GM18502 (cell line): ENCODE results near the gene ITPKB.
A peak's percentile ranks its signal among the peaks of the same experiment; 100 is the strongest.
"Not testable (repeated sequence)": the region's sequence is repeated elsewhere in the genome, so short reads cannot be mapped to it uniquely, and the experiment has no call there.

Experiments
- ATAC-seq: cut with Tn5 transposase; IDR thresholded peaks from one replicate; pipeline ENCODE4 v1.9.1; 2021; ENCODE audit warnings: mild to moderate bottlenecking; ENCODE audit not compliant: unreplicated experiment, poor library complexity

ITPKB gene

DNA sequence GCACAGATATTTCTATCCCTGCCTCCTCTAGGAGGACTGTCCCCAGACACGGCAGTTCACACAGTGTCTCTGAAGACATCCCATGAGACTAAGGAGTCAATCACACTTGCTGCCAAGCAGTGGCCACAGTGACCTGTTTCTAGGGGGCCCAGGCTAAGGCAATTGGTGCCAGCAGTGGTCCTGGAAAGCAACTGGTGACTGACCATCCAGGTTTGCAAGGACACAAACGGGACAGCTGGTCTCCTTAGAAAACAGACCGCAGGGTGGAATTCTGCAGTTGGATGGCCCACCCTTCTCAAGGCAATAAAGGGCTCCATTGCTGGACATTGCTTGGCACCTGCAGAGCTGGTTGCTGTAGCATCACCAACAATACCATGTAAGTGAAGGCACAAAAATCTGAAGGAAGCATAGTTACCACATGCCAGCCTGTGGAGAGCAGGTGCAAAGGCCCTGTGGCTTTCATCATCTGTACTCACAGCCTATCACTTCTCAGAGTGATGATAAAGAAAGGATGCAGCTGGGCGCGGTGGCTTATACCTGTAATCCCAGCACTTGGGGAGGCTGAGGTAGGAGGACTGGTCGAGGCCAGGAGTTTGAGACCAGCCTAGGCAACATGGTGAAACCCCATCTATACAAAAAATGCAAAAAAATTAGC is 109.1 kb downstream of the ITPKB start:
- no peak for ATAC-seq

GRCh38 chr1:226629210-226629895 is 109.7 kb downstream of the ITPKB start:
- ATAC-seq: no peak

- ATAC-seq: no peak
Observed at GRCh38 chr1:226628612-226629155, 110.4 kb downstream of the ITPKB start.

DNA sequence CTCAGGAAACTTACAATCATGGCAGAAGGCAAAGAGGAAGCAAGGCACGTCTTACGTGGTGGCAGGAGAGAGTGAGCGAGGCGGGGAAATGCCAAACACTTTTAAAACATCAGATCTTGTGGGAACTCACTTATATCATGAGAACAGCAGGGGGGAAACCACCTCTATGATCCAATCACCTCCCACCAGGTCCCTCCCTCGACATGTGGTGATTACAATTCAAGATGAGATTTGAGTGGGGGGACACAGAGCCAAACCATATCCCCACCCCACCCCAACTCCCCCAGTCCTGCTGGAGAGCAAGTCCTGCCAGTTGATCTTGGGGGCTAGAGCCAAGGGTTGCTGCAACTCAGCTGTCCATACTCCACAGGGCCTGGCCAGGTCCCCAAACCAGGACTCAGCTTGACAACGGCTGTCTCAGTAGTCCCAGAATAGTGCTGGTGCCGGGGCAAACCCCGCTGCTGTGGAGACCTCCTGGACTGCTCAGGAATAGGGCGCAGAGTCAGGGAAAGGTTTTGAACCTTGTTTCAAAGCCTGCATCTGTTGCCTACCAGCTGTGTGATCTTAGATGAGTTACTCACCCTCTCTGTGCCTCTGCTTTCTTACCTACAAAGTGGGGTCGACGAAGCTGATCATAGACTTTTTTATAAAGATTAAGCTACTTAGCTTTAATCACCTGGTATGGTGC is 111.0 kb downstream of the ITPKB start:
- ATAC-seq: no peak

GRCh38 chr1:226627050-226627755 is 111.9 kb downstream of the ITPKB start:
- no peak for ATAC-seq

- peak; percentile 82 for ATAC-seq
Observed at GRCh38 chr1:226626577-226626956, 112.5 kb downstream of the ITPKB start.

DNA sequence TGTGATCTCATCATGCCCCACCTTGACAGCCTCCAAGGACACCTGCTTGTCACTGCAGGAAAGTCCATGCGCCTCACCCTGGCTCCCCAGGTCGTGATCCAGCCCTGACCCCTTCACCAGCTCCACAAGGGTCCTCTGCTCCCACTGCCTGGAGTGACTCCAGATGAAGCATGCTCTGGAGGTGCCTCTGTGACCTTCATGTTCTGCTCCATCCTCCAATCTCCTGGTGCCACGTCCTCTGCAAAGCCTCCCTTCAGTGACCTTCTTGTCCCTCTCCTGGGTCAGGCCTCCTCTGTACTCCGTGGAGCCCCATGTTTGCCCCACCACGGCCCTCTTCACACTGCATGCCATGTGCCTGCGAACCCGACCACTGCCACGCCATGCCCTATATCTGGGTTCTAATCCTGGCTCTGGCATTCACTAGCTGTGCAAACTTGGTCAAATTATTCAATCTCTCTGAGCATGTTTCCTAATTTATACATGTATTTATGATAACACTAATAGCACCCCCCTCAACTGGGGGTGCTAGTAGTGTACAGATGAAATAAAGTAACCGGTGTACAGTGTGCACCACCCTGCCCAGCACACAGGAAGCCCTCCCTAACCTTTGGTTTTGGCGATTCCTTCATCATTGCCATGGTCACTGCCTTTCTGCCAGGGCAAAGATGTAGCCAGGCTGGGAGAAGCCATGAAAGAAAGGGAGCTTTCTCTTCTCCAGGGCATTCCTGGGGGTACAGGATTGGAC is 113.1 kb downstream of the ITPKB start:
- ATAC-seq: peak; percentile 34

DNA sequence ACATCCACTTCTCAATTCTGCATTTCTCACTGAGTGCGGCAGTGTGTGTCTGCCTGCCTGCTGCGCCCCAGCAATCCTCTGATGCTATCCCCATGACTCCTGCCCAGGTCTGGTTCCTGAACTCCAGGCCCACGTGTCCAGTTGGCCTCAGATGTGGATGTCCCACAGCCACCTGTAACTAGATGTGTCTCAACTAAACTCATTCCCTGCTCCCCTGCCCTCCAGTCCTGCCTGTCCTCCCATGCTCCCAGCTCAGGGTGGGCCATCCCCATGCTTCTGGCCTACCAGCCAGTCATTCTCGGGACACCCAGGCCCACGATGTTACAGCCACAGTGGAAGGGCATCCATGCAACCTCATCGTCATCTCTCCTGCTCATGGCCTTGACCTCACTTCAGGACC is 113.8 kb downstream of the ITPKB start:
- no peak for ATAC-seq

- no peak for ATAC-seq
Observed at GRCh38 chr1:226624526-226624925, 114.6 kb downstream of the ITPKB start.

GRCh38 chr1:226622012-226622411 is 117.1 kb downstream of the ITPKB start:
- ATAC-seq: no peak

DNA sequence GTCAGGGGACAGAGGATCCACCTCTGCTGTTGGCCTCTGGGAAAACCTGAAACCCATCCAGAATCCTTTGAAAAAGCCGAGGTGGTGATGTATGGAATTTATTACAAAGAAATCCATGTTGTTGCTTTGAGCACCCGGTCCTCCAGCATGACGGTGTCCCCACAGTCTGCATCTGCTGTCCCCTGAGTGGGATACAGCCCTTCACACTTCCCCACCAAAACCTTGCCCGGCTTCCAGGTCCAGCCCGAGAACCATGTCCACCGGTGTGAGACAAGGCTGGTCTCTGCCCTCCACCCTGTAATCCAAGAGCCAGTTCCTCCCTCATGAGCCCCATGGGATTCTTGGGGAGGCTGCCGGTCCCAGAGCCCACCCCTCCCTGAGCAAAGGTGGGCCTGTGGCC is 120.1 kb downstream of the ITPKB start:
- no peak for ATAC-seq

DNA sequence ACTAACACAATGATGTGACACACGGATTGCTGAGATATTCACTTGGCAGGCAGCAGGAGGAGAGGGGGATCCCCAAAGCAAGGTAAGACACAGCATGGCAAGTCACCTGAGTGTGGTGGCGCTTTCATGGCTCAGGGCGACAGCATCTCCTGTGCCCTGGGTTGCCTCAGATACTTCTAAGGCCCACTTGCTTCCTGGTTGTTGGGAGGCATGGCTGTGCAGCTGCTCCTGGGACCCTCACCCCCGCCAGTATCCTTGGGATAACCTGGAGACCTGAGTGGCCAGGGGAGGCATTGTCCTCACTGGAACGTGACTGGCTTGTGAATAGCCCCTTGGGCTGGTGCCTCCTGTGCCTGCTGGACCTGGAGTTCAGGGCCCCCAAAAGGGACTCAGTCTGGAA is 120.7 kb downstream of the ITPKB start:
- no peak for ATAC-seq

GRCh38 chr1:226617719-226618118 is 121.4 kb downstream of the ITPKB start:
- ATAC-seq: not testable (repeated sequence)

DNA sequence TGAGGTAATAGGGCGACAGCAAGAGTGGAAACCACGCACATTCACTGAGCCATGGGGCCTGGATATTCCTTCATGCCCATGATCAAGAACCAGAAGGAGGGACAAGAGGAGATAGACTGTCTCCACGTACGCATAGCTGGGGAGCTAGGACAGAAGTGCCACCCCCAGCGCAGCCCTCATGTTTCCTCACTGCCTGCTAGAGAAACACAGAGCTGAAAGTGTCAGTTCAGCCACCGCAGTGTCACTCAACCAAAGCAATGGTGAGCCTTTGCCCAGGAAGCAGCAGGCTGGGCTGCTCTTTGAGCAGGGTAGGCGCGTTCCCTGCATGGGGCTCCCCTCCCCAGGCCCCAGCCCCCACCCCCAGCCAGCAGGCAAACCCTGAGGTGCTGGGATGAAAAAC is 122.0 kb downstream of the ITPKB start:
- ATAC-seq: no peak

DNA sequence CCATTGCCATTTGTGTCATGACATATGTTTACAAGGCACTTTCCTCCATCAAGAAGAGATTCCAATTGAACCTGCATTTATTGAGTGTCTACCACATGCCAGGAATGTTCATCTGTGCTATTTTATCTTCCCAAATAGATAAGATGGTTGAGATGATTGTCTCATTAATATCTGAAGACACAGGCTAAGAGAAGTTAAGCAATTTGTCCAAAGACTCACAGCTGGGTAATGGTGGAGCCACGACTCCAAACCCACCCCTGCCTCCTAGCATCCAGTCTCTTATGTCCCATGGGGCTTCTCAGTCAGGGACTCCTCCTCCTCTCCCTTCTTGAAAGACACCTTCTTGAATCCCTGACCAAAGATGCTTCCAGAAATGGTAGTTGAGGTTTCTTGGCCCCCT is 122.4 kb downstream of the ITPKB start:
- ATAC-seq: no peak

GRCh38 chr1:226615876-226616275 is 123.2 kb downstream of the ITPKB start:
- ATAC-seq: no peak

- ATAC-seq: not testable (repeated sequence)
Observed at GRCh38 chr1:226611980-226612379, 127.1 kb downstream of the ITPKB start.

- ATAC-seq: no peak
Observed at GRCh38 chr1:226611301-226611700, 127.8 kb downstream of the ITPKB start.

GRCh38 chr1:226610671-226611070 is 128.4 kb downstream of the ITPKB start:
- no peak for ATAC-seq

DNA sequence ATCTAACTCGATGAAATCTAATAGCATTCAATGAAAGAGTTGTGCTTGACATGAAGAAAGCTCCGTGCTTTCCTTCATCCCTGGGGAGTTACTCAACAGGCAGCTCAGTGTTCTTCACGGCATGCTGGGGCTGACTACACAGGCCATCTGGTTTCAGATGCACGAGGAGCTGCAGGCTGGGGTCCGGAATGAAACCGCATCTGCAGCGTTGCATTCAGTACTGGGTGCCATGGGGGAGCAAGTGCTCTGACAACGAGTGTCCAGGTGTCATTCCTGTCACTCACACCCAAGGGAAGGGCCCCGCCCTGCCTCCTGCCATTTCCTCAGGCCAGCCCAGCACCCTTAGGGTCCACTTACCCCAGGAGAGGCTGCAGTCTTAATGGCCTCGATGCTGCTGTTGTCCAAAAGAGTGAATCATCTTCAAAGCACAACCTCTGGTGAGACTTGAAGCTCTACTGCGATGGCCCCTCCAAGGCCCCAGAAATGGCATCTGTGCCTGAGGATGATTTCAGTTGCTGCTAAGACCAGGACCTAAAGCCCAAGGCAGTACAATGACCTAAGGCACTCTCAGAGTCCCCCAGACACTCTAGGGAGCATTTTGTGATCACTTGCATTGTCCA is 129.1 kb downstream of the ITPKB start:
- no peak for ATAC-seq
